ENCODE results near the gene ANP32A.

The ANP32A gene

GRCh38 chr15:68807249-68807648 is 13.4 kb downstream of the ANP32A start:
- no peak for DNase-seq (ENCODE audit: insufficient read length, low spot score)
- no peak for FAIRE-seq
- TF ChIP-seq CTCF (IDR thresholded peaks at IDR 0.05; ENCODE audit: insufficient read depth, missing control alignments): no peak

GRCh38 chr15:68806220-68807060 is 14.3 kb downstream of the ANP32A start:
- DNase-seq (ENCODE audit: insufficient read length, low spot score) (no peak), FAIRE-seq (no peak)
- no peak for TF ChIP-seq CTCF (IDR thresholded peaks at IDR 0.05; ENCODE audit: insufficient read depth, missing control alignments)

GRCh38 chr15:68802373-68802772 is 18.3 kb downstream of the ANP32A start:
- no peak for TF ChIP-seq CTCF (IDR thresholded peaks at IDR 0.05; ENCODE audit: insufficient read depth, missing control alignments)
- FAIRE-seq (no peak), DNase-seq (ENCODE audit: insufficient read length, low spot score) (no peak)

- DNase-seq (ENCODE audit: insufficient read length, low spot score): no peak
- no peak for TF ChIP-seq CTCF (IDR thresholded peaks at IDR 0.05; ENCODE audit: insufficient read depth, missing control alignments)
- FAIRE-seq: no peak
Observed at GRCh38 chr15:68801572-68802148, 19.0 kb downstream of the ANP32A start.

- TF ChIP-seq CTCF (IDR thresholded peaks at IDR 0.05; ENCODE audit: insufficient read depth, missing control alignments): no peak
- no peak for FAIRE-seq
- no peak for DNase-seq (ENCODE audit: insufficient read length, low spot score)
Observed at GRCh38 chr15:68800875-68801274, 19.8 kb downstream of the ANP32A start.

GRCh38 chr15:68798346-68799094 is 22.2 kb downstream of the ANP32A start:
- FAIRE-seq (no peak), DNase-seq (ENCODE audit: insufficient read length, low spot score) (no peak)
- no peak for TF ChIP-seq CTCF (IDR thresholded peaks at IDR 0.05; ENCODE audit: insufficient read depth, missing control alignments)

Data from D721Med (cell line).